Neural progenitor cell (in vitro differentiated cells): Measurements from ENCODE around the gene PDIA5.

ENCODE experiments used
- EZH2 ChIP-seq: fragments of 200-600 bp; sonication (generic); IDR thresholded peaks from 2 replicates; pipeline ENCODE4 v1.6.1; 2017; ENCODE audit warnings: antibody characterized with exemption, mild to moderate bottlenecking, moderate library complexity
- EZH2phosphoT487 ChIP-seq: fragments of 200-600 bp; sonication (generic); IDR thresholded peaks from 2 replicates; pipeline ENCODE4 v1.6.1; 2017; ENCODE audit warnings: antibody characterized with exemption
- TF ChIP-seq, protein P1 (sequence below): fragments of 200-600 bp; sonication (generic); IDR thresholded peaks from 2 replicates; pipeline ENCODE4 v1.5.1; 2017; ENCODE audit warnings: antibody characterized with exemption, mild to moderate bottlenecking

GRCh38 chr3:123031051-123031450 lies 35.8 kb upstream of the PDIA5 start:
- TF ChIP-seq EZH2 (no peak), EZH2phosphoT487 (no peak)
- TF ChIP-seq, protein P1, sequence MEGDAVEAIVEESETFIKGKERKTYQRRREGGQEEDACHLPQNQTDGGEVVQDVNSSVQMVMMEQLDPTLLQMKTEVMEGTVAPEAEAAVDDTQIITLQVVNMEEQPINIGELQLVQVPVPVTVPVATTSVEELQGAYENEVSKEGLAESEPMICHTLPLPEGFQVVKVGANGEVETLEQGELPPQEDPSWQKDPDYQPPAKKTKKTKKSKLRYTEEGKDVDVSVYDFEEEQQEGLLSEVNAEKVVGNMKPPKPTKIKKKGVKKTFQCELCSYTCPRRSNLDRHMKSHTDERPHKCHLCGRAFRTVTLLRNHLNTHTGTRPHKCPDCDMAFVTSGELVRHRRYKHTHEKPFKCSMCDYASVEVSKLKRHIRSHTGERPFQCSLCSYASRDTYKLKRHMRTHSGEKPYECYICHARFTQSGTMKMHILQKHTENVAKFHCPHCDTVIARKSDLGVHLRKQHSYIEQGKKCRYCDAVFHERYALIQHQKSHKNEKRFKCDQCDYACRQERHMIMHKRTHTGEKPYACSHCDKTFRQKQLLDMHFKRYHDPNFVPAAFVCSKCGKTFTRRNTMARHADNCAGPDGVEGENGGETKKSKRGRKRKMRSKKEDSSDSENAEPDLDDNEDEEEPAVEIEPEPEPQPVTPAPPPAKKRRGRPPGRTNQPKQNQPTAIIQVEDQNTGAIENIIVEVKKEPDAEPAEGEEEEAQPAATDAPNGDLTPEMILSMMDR = no peak
